ENCODE data around the gene GSTP1. TPM values are rescaled to one million over a fixed set of nuclear protein-coding genes. Genes with fewer than 3 reads are reported as not detected.

Gene GSTP1
- polyA plus RNA-seq, 3 donors, result 324 to 594 (median 489) TPM

DNA sequence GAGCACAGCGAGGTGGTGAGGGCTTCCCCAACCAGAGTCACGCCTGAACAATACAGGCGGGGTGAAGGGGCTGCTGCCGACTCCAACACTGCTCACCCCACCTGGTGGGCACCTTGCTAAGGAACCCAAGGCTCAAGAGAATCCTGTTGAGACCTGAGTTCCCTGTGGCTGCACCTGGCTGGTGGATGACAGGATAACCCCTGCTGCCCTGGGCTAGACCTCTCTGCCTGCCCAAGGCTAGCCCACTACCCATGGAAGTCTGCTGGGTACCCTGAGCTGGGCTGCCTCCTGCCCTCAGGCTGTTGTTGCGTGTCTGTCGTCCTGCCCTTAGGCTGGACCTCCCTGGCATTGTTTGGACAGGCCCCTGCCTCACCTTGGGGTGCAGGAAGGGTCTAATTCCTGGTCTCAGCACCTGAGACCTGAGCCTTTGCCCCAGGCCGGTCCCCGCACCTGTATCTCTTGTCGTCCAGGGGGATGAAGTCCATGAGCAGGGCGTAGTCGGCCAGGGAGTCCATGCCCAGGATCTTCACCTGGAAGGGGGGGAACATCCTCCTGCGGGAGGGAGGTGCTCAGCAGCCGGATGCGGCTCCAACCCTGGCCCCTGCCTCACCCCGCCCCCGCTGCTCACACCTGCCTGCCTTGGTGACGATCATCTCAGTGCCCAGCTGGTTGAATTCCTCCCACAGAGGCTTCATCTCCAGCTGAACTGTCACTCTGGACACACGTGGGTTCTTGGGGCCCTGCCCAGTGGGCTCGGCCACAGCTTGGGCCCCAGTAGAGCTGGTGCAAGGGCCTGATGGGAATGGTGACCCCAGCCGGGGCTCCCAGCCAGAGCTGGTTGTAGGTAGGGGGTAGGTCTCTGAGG is 51.0 kb downstream of the GSTP1 start:
- 80 to 86% (median 83%) methylated on average over 19 to 20 of the region's 20 CpGs for WGBS, 3 donors

DNA sequence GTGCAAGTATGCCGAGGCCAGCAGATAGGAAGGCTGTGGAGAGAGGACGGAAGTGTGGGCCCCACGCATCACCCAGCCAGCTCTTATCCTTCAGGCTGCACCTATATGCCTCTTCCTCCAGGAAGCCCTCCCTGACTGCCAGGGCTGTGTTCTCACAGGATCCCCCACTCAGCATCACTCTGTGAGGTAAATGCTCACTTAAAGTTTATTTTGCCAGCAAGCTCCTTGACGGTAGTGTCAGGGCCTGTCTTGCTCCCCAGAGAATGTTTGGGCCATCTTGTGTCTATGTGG is 51.6 kb downstream of the GSTP1 start:
- 84 to 88% (median 87%) methylated on average over 4 of the region's 4 CpGs for WGBS, 3 donors
- no peak overlapping the region for H3K27ac ChIP-seq (ENCODE audit: low read depth, low read length)

More for the DNA sequence above, 51.0 kb downstream of the GSTP1 start:
- H3K27ac ChIP-seq (ENCODE audit: low read depth, low read length), result no peak overlapping the region

Other genes with a start within 250 kb of the GSTP1 start
- gene POLD4, start 230.3 kb upstream of the GSTP1 start, polyA plus RNA-seq, result 100 to 1,000 TPM; 116 to 188 (median 169) TPM
- gene CLCF1, start 210.2 kb upstream of the GSTP1 start, polyA plus RNA-seq, result 10 to 100 TPM in 1 of 3 donors, 1 to 10 TPM in 2; 2.7 to 17.4 (median 9.9) TPM
- 10 to 100 TPM in 2 of 3 donors, 1 to 10 TPM in 1; 9.8 to 15.3 (median 10.2) TPM for gene RAD9A, start 191.8 kb upstream of the GSTP1 start, polyA plus RNA-seq
- 10 to 100 TPM; 82.3 to 97.8 (median 93.6) TPM for gene PPP1CA, start 182.0 kb upstream of the GSTP1 start, polyA plus RNA-seq
- 1 to 10 TPM; 2.2 to 6.6 (median 2.4) TPM for gene TBC1D10C, start 179.7 kb upstream of the GSTP1 start, polyA plus RNA-seq
- 1 to 10 TPM in 2 of 3 donors, under 1 TPM in 1; 0.32 to 2.6 (median 2.1) TPM for gene CARNS1, start 168.1 kb upstream of the GSTP1 start, polyA plus RNA-seq
- 10 to 100 TPM; 32.7 to 39.5 (median 35.4) TPM for gene RPS6KB2, start 155.3 kb upstream of the GSTP1 start, polyA plus RNA-seq
- gene PTPRCAP, start 146.1 kb upstream of the GSTP1 start, polyA plus RNA-seq, result 1 to 10 TPM; 2.9 to 8.0 (median 4.1) TPM
- gene CORO1B, start 140.3 kb upstream of the GSTP1 start, polyA plus RNA-seq, result 10 to 100 TPM; 60.3 to 79.0 (median 63.4) TPM
- gene GPR152, start 131.1 kb upstream of the GSTP1 start, polyA plus RNA-seq, result not detected
- 1 to 10 TPM in 2 of 3 donors, under 1 TPM in 1; 0.28 to 8.4 (median 1.5) TPM for gene CABP4, start 128.5 kb upstream of the GSTP1 start, polyA plus RNA-seq
- 100 to 1,000 TPM in 2 of 3 donors, 10 to 100 TPM in 1; 42.6 to 117 (median 104) TPM for gene TMEM134, start 114.6 kb upstream of the GSTP1 start, polyA plus RNA-seq
- gene AIP, start 100.8 kb upstream of the GSTP1 start, polyA plus RNA-seq, result 10 to 100 TPM; 52.0 to 93.9 (median 58.1) TPM
- 10 to 100 TPM; 11.5 to 22.8 (median 11.7) TPM for gene PITPNM1, start 78.4 kb upstream of the GSTP1 start, polyA plus RNA-seq
- gene CDK2AP2, start 75.7 kb upstream of the GSTP1 start, polyA plus RNA-seq, result 10 to 100 TPM; 64.4 to 78.2 (median 64.5) TPM
- gene CABP2, start 60.4 kb upstream of the GSTP1 start, polyA plus RNA-seq, result not detected
- 100 to 1,000 TPM; 122 to 177 (median 125) TPM for gene NDUFV1, start 23.1 kb downstream of the GSTP1 start, polyA plus RNA-seq
- 10 to 100 TPM in 2 of 3 donors, 1 to 10 TPM in 1; 9.8 to 37.1 (median 11.0) TPM for gene NUDT8, start 46.1 kb downstream of the GSTP1 start, polyA plus RNA-seq
- under 1 TPM in 2 of 3 donors, not detected in 1; 0.08 to 0.09 TPM for gene TBX10, start 56.0 kb downstream of the GSTP1 start, polyA plus RNA-seq
- 1 to 10 TPM in 1 of 3 donors, under 1 TPM in 1, not detected in 1; 0.54 to 4.8 TPM for gene ACY3, start 66.9 kb downstream of the GSTP1 start, polyA plus RNA-seq
- gene ALDH3B2, start 90.8 kb downstream of the GSTP1 start, polyA plus RNA-seq, result under 1 TPM in 2 of 3 donors, not detected in 1; 0.07 to 0.16 TPM

Data from adipose tissue (tissue), 3 donors.